Measurements from ENCODE around the gene ANKMY1. TPM values are rescaled to one million over a fixed set of nuclear protein-coding genes. Genes with fewer than 3 reads are reported as not detected.

The ANKMY1 gene
- total and polyA plus RNA-seq, 2 of the 13 experiments (the other 11 are each of a cell fraction or from before 2014, with no cell fraction given): 11.7 to 18.8 TPM

GRCh38 chr2:240604291-240604938 is 46.6 kb upstream of the ANKMY1 start (continued):
- TF ChIP-seq DZIP1 (CRISPR knock-in tag; IDR thresholded peaks at IDR 0.05): no peak
- TF ChIP-seq ZNF331 (CRISPR knock-in tag; IDR thresholded peaks at IDR 0.05): peak; percentile 82; the same call in 1 of the 2 replicates
- TF ChIP-seq RELA (CRISPR knock-in tag; IDR thresholded peaks at IDR 0.05): no peak
- no peak for TF ChIP-seq PLRG1 (conservative IDR thresholded peaks at IDR 0.05)
- peak; percentile 44; the same call in 1 of the 2 replicates for TF ChIP-seq FOXJ3 (CRISPR knock-in tag; IDR thresholded peaks at IDR 0.05; ENCODE audit: borderline replicate concordance)
- no peak for TF ChIP-seq SRY (CRISPR knock-in tag; IDR thresholded peaks at IDR 0.05)
- peak; percentile 68; the same call in 1 of the 2 replicates for TF ChIP-seq DRAP1 (CRISPR knock-in tag; IDR thresholded peaks at IDR 0.05)
- TF ChIP-seq ZNF530 (CRISPR knock-in tag; IDR thresholded peaks at IDR 0.05; ENCODE audit: low read depth): no peak
- peak; percentile 65 for TF ChIP-seq MAX (IDR thresholded peaks at IDR 0.05)
- peak; percentile 89 for TF ChIP-seq ZSCAN9 (CRISPR knock-in tag; IDR thresholded peaks at IDR 0.05; ENCODE audit: borderline replicate concordance)
- peak; percentile 91 for TF ChIP-seq MED1 (CRISPR knock-in tag; IDR thresholded peaks at IDR 0.05)
- TF ChIP-seq ZZZ3 (CRISPR knock-in tag; IDR thresholded peaks at IDR 0.05; ENCODE audit: borderline replicate concordance): no peak
- peak; percentile 26; the same call in 1 of the 2 replicates for TF ChIP-seq ZNF12 (CRISPR knock-in tag; IDR thresholded peaks at IDR 0.05)
- TF ChIP-seq SIN3A (IDR thresholded peaks at IDR 0.05; ENCODE audit: borderline replicate concordance, low read depth, low read length): no peak
- TF ChIP-seq FLYWCH1 (CRISPR knock-in tag; IDR thresholded peaks at IDR 0.05): no peak
- no peak; the same call in 1 of the 2 replicates for TF ChIP-seq ZNF337 (CRISPR knock-in tag; IDR thresholded peaks at IDR 0.05; ENCODE audit: borderline replicate concordance, low read depth)
- peak; percentile 93 for TF ChIP-seq SAP130 (CRISPR knock-in tag; IDR thresholded peaks at IDR 0.05; ENCODE audit: low read depth)
- TF ChIP-seq CTCF (CRISPR knock-in tag; IDR thresholded peaks at IDR 0.05): peak; percentile 97
- no peak for TF ChIP-seq SRF (IDR thresholded peaks at IDR 0.05; ENCODE audit: low read depth, low read length)
- TF ChIP-seq ETV5 (CRISPR knock-in tag; IDR thresholded peaks at IDR 0.05; ENCODE audit: borderline replicate concordance): peak; percentile 96
- TF ChIP-seq ATF7 (IDR thresholded peaks at IDR 0.05): no peak
- TF ChIP-seq ATF7 (CRISPR knock-in tag; IDR thresholded peaks at IDR 0.05): no peak; the same call in none of the 2 replicates
- no peak for TF ChIP-seq JARID2 (CRISPR knock-in tag; IDR thresholded peaks at IDR 0.05; ENCODE audit: insufficient replicate concordance)
- no peak for TF ChIP-seq MXD1 (CRISPR knock-in tag; IDR thresholded peaks at IDR 0.05)
- no peak for TF ChIP-seq ZMAT5 (CRISPR knock-in tag; IDR thresholded peaks at IDR 0.05; ENCODE audit: borderline replicate concordance, low read depth)
- peak; percentile 74; the same call in 1 of the 2 replicates for TF ChIP-seq HOXA5 (CRISPR knock-in tag; IDR thresholded peaks at IDR 0.05)

All from HepG2 (cell line).